Measurements from ENCODE around the gene AARSD1.
"Not testable (repeated sequence)": the region's sequence is repeated elsewhere in the genome, so short reads cannot be mapped to it uniquely, and the experiment has no call there.

AARSD1 gene

DNA sequence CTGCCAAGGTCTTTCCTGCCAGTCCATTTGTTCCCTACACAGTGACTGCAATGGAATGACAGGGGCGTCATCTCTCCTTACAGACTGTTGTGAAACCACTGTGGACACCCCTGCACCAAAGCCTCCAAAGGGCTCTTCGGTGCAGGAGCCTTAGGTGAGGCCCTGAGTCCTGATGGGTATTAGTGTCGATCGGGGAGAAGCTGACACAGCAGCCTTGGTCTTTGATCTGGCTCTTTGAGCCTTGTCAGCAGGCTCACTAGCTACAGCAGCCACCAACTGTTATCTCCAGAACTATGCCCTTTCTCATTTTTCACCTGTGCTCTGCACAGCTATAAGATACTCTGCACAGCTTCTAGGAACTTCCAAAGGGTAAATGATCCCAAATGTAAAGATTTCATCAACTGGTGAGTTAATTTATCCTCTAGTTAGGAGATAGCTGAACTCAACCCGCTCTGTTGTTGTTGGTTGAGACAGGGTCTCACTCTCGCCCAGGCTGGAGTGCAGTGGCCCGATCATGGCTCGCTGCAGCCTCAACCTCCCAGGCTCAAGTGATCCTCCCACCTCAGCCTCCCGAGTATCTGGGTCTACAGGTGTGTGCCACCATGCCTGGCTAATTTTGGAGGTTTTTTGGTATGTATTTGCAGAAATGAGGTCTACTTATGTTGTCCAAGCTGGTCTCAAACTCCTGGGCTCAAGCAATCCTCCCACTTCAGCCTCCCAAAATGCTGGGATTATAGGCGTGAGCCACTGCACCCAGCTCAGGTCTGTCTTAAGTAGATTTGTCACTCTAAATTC is 44.0 kb downstream of the AARSD1 start:
- no peak for DNase-seq (ENCODE audit: low spot score)

DNA sequence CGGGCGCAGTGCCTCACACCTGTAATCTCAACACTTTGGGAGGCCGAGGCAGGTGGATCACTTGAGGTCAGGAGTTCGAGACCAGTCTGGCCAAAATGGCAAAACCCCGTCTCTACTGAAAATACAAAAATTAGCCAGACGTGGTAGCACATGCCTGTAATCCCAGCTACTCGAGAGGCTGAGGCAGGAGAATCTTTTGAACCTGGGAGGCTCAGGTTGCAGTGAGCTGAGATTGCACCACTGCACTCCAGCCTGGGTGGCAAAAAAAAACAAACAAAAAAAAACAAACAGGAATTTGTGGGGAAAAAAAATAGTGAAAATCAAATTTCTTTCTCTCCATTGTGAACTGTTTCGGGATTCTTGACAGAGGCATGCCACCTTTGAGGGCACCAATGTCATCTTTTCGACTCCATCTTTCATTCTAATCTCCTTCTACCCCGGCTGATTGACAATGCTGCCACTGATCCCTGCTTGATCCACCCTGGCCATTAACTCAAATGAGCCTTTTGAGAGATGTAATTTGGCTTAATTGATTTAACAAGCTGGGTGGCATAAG is 44.7 kb downstream of the AARSD1 start:
- not testable (repeated sequence) for DNase-seq (ENCODE audit: low spot score)

DNA sequence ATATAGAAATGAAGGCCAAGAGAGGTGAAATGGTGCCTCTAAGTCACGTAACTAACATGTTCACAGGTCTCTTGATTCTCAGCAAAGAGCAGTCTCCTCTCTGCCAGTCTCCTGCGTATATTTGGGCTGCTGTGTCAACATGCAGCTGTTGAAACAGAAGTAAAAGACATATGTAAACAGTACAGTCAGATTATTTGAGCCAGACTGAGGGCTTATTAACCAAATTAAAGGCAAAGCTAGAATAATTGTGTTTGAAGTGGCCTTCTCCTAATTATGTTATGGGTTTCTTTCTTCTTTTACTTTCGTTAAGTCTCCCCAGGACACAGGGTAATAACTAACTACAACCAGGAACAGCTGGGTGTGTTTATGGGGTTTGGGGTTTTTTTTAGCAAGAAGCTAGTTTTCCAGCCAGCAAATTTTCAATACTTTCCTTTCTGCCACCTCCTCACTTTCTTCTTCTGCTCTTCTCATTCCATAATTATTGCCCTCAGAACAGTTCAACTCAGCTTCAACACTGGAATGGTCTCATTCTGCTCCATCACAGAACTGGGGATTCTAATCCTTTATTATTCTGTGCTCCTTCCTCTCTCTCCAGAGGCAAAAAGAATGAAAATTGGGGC is 45.2 kb downstream of the AARSD1 start:
- no peak for DNase-seq (ENCODE audit: low spot score)

DNA sequence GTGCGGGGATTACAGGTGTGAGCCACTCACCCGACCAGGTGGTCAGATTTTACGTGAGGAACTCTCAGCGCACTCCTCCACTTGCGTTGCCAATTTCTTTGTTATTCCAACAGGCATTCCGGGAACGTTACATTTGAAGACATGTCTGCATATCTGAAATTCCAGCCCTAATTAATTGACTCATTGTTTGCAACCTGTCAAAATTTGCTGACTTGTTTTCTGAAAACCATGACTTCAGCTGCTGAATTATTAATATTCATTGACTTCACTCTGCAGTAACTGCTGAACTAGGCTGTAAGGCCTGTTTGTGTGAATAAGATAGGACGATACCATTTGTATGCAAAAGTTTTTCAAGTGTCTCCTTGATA is 47.0 kb downstream of the AARSD1 start:
- DNase-seq (ENCODE audit: low spot score): no peak

DNA sequence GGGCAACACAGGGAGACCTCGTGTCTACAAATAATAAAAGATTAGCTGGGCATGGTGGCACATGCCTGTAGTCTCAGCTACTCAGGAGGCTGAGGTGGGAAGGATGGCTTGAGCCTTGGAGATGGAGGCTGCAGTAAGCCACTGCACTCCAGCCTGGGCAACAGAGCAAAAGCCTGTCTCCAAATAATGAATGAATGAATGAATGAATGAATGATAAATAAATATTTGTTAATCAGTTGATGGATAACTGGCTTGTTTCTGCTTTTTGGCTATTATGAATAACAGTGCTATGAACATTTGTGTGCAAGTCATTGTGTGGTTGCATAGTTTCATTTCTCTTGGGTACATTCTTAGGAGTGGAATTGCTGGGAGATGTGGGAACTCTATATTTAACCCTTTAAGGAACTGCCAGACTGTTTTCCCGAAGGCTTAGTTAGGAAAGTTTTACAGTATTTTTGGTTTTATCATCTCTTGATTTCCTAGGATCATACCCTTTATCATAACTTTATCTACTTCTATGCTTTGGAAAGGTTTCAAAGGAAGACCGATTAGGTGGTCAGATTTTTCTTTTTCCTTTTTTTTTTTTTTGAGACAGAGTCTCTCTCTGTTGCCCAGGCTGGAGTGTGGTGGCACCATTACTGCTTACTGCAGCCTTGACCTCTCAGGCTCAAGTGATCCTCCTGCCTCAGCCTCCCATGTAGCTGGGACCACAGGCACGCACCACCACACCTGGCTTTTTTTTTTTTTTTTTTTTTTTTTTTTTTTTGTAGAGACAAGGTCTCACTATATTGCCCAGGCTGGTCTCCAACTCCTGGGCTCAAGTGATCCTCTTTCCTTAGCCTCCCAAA is 47.6 kb downstream of the AARSD1 start:
- DNase-seq (ENCODE audit: low spot score): not testable (repeated sequence)

DNA sequence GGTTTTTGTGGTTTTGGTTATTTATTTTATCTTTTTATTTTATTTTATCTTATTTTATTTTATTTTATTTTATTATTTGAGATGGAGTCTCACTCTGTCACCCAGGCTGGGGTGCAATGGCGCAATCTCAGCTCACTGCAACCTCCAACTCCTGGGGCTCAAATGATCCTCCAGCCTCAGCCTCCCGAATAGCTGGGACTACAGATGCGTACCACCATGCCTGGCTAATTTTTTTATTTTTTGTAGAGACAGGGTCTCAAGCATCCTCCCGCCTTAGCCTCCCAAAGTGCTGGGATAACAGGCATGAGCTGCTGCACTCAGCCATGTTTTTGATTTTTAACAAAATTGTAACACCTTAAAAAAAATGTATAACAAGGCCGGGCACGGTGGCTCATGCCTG is 49.0 kb downstream of the AARSD1 start:
- DNase-seq (ENCODE audit: low spot score): not testable (repeated sequence)

DNA sequence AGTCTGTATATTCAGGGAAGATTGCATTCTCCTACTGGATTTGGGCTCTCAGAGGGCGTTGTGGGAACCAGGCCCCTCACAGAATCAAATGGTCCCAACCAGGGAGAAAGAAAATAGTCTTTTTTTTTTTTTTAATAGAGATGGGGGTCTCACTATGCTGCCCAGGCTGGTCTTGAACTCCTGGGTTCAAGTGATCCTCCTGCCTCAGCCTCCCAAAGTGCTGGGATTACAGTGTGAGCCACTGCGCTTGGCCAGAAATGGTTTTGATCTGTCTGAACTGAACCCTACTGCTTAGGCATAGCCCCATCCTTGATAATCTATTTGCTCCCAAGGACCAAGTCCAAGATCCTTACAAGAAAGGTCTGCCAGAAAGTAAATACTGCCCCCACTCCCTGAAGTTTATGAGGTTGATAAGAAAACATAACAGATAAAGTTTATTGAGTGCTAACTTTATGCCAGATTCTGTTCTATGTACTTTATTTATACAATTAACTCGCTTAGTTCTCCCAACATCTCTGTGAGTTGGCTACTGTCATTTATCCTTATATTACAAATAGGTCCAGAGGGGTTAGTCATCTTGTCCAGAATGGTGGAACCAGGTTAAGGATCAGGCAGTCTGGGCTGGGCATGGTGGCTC is 50.2 kb downstream of the AARSD1 start:
- no peak for DNase-seq (ENCODE audit: low spot score)

DNA sequence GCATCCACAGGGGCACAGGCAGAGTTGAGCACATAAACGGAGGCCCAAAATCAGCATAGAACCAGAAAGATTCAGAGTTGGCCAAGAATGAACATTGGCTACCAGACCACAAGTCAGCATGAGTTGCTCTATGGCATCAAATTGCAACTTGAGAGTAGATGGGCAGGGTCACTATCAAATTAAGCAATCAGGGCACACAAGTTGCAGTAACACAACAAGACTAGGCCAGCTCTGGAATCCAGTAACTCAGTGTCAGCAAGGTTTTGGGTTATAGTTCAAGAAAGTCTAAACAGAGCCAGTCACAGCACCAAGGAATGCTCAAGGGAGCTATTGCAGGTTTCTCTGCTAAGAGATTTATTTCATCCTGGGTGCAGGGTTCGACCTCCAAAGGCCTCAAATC is 50.7 kb downstream of the AARSD1 start:
- DNase-seq (ENCODE audit: low spot score): no peak

DNA sequence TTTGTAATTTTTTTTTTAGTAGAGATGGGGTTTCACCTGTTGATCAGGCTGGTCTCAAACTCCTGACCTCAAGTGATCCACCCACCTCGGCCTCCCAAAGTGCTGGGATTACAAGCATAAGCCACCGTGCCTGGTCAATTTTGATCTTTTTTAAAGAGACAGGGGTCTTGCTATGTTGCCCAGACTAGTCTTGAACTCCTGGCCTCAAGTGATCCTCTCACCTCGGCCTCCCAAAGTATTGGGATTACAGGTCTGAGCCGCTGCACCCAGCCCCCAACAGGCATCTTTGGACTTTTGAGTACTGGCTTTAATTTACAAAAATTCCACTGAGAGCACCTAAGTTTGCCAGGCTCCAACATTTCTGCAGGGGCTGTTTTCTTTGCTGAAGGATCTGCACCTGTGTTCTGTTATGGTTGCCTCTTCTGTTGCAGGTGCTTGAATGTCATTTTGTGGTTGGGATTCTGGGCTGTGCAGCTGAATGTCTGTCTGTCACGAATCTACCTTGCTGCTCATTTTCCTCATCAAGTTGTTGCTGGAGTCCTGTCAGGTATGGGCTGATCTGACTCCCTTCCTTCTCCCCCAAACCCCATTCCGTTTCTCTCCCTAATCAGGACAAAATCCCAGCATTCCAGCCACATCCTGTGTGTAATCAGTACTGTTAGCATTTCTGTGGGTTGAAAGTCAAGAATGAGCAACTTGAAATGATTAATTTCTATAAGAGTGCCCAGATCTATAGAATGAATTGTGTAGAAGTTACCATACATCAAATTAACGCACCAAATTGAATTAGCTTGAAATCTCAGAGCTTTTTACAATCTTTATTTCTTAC is 55.2 kb downstream of the AARSD1 start:
- no peak for DNase-seq (ENCODE audit: low spot score)

DNA sequence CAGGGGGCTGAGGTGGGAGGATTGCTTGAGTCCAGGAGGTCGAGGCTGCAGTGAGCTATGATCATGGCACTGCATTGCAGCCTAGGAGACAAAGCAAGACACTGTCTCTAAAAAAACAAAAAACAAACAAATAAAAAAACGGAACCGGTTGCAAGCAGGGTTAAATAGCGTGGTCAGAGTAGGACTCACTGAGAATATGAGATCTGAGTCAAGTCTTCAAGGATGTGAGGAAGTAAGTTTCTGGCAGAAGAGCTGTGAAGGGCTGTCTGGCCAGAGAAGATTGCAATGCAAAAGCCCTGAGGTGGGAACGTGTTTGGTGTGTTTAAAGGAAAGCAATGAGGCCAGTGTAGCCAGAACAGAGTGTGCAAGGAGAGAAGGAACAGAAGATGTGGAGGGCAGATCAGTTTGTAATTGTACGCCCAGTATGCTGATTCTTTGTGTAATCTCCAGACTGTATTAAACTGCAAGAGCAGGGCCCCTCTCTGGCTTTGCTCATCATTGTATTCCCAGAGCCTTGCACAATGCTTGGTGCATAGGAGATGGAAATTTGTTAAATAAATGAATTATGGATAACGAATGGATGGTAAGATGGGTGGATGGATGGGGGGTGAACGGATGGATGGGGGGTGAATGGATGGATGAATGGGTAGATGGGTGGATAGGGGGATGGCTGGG is 57.3 kb downstream of the AARSD1 start:
- DNase-seq (ENCODE audit: low spot score): no peak

DNA sequence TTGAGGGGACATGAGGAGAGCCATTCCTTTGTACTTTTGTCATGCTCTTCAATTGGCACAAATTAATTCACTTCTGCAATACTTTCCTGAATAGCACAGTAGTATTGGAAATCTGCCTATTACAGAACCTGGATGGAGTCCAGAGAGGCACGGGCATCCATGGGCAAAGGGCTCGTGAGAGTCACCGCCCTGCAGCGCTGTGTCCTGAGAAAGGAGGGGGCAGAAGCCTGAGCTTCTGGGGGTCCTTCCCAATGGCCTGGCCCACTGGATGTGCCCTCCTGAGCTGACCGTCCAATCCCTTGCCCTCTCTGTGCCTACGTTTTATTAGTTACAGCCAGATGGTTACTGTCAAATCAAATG is 60.2 kb downstream of the AARSD1 start:
- DNase-seq (ENCODE audit: low spot score): no peak

DNA sequence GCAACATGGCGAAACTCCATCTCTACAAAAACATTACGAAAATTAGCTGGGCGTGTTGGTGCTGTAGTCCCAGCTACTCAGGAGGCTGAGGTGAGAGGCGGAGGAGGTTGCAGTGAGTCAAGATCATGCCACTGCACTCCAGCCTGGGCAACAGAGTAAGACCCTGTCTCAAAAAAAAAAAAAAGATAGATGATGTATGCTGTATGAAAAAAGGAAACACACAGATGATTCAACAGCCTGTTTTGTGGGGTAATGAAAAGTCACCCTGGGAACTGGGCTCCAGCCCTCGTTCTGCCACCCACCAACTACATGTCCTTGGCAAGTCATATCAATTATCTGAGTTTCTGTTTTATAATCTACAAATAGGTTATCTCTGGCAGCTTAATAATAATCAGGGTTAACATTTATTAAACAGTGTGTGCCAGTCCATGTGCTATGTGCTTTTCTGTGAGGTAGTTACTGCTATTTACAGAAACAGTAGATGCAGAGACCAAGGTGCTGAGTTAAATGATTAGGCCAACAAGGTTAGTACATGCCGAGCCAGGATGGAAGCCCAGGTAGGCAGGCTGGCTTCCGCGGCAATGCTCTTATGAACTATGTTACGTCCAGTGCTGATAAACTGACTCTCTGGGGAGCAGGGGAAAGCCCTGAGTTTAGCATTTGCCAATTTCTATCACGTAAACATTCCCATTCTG is 62.6 kb downstream of the AARSD1 start:
- DNase-seq (ENCODE audit: low spot score): peak; percentile 44

All from Ammon's horn (tissue), 1 donor.